SK-N-SH (cell line): ENCODE results near the gene FAHD1. TPM values are rescaled to one million over a fixed set of nuclear protein-coding genes. Genes with fewer than 3 reads are reported as not detected.

ENCODE experiments used
- CTCF ChIA-PET: fragments of 300-600, 350-600 bp; formaldehyde crosslinking; extraction: SDS; loops from one replicate; lab custom pipeline; 2021; lab: Yijun Ruan, JAX
- POLR2A ChIA-PET: fragments of 350-600 bp; sonication (Branson Sonifier 250); formaldehyde crosslinking; extraction: SDS; loops from one replicate; lab custom pipeline; 2020; ENCODE audit warnings: antibody characterized with exemption, inconsistent platforms; lab: Yijun Ruan, JAX
- DNase-seq: peaks from one replicate; pipeline ENCODE4 v3.0.0; 2012
- H2AFZ ChIP-seq: fragments of 200-600 bp; sonication (generic); 2 replicates; pipeline ENCODE4 v1.8.1; 2016; ENCODE audit warnings: antibody characterized with exemption, mild to moderate bottlenecking, low read depth
- H3F3A ChIP-seq: fragments of 200-600 bp; sonication (generic); replicated peaks from 2 replicates; pipeline ENCODE3; 2016; ENCODE audit warnings: antibody characterized with exemption, mild to moderate bottlenecking; ENCODE audit not compliant: insufficient read depth
- H3K27ac ChIP-seq, 2 experiments: fragments of 200-500 bp in 1 of 2; fragments of 200-600 bp in 1 of 2; sonication (Bioruptor generic) in 1 of 2; sonication (generic), shearing (Covaris generic) in 1 of 2; 2 replicates each; pipeline versions ENCODE4 v1.5.1 to v1.6.1; 2014 to 2016; ENCODE audit warnings: low read depth in 2 of 2, inconsistent platforms in 1 of 2, low read length in 1 of 2, mild to moderate bottlenecking in 1 of 2, mixed read lengths in 1 of 2
- H3K27me3 ChIP-seq: fragments of 200-600 bp; sonication (generic), shearing (Covaris generic); 2 replicates; pipeline ENCODE4 v1.6.1; 2016; ENCODE audit warnings: mixed run types; ENCODE audit not compliant: insufficient read depth
- H3K36me3 ChIP-seq, 2 experiments: fragments of 200-500 bp in 1 of 2; fragments of 200-600 bp in 1 of 2; sonication (Bioruptor generic) in 1 of 2; sonication (generic) in 1 of 2; replicated peaks in 1 of 2; 2 replicates each; pipeline versions ENCODE3 to v1.5.1; 2014 to 2016; ENCODE audit warnings: low read length in 1 of 2, mild to moderate bottlenecking in 1 of 2; ENCODE audit not compliant: insufficient read depth in 2 of 2, control insufficient read depth in 1 of 2
- H3K4me1 ChIP-seq, 2 experiments: fragments of 200-500 bp in 1 of 2; fragments of 200-600 bp in 1 of 2; sonication (Bioruptor generic) in 1 of 2; sonication (generic), shearing (Covaris generic) in 1 of 2; 2 replicates each; pipeline versions ENCODE4 v1.5.1 to v1.6.1; 2014 to 2016; ENCODE audit warnings: low read depth in 1 of 2, low read length in 1 of 2, mixed run types in 1 of 2; ENCODE audit not compliant: insufficient read depth in 2 of 2, control insufficient read depth in 1 of 2
- H3K4me2 ChIP-seq: fragments of 200-600 bp; sonication (generic), shearing (Covaris generic); 2 replicates; pipeline ENCODE4 v1.6.1; 2017; ENCODE audit warnings: mixed run types
- H3K4me3 ChIP-seq, 2 experiments: fragments of 200-500 bp in 1 of 2; fragments of 200-600 bp in 1 of 2; sonication (Bioruptor generic) in 1 of 2; sonication (generic), shearing (Covaris generic) in 1 of 2; 2 replicates each; pipeline versions ENCODE4 v1.5.1 to v1.8.1; 2014 to 2016; ENCODE audit warnings: low read depth in 2 of 2, inconsistent platforms in 1 of 2, low read length in 1 of 2, mild to moderate bottlenecking in 1 of 2, mixed read lengths in 1 of 2, moderate library complexity in 1 of 2
- H3K79me2 ChIP-seq: fragments of 200-600 bp; sonication (generic); 2 replicates; pipeline ENCODE4 v1.8.1; 2017; ENCODE audit warnings: mild to moderate bottlenecking; ENCODE audit not compliant: insufficient read depth
- H3K9ac ChIP-seq: fragments of 200-600 bp; sonication (generic); 2 replicates; pipeline ENCODE4 v1.6.1; 2017; ENCODE audit warnings: mixed run types
- H3K9me2 ChIP-seq: fragments of 200-600 bp; sonication (generic); 2 replicates; pipeline ENCODE4 v1.6.1; 2017; ENCODE audit warnings: mixed run types
- H3K9me3 ChIP-seq: fragments of 200-600 bp; sonication (generic); 2 replicates; pipeline ENCODE4 v1.6.1; 2017; ENCODE audit warnings: mixed run types, mild to moderate bottlenecking, moderate library complexity
- H4K20me1 ChIP-seq: fragments of 200-600 bp; sonication (generic); 2 replicates; pipeline ENCODE4 v1.6.1; 2017; ENCODE audit warnings: mild to moderate bottlenecking, mixed run types; ENCODE audit not compliant: insufficient read depth
- CHD2 ChIP-seq: fragments of 150-350 bp; IDR thresholded peaks from 2 replicates; pipeline ENCODE4 v1.6.1; 2018; ENCODE audit warnings: low read length; ENCODE audit not compliant: partially characterized antibody
- ELF1 ChIP-seq: IDR thresholded peaks from 2 replicates; pipeline ENCODE4 v1.4.0; 2012
- FOSL2 ChIP-seq: IDR thresholded peaks from 2 replicates; pipeline ENCODE4 v1.4.0; 2012; ENCODE audit warnings: low read depth, mild to moderate bottlenecking, moderate library complexity, borderline replicate concordance
- GATA2 ChIP-seq: sonication (generic); formaldehyde crosslinking; IDR thresholded peaks from 2 replicates; pipeline ENCODE4 v1.5.0; 2020; ENCODE audit warnings: mild to moderate bottlenecking, missing genetic modification reagents
- JUND ChIP-seq: IDR thresholded peaks from 2 replicates; pipeline ENCODE4 v1.4.0; 2012
- MXI1 ChIP-seq: IDR thresholded peaks from 2 replicates; pipeline ENCODE4 v1.6.1; 2012; ENCODE audit warnings: mild to moderate bottlenecking, low read depth, low read length, improper control_type of control experiment
- POLR2AphosphoS5 ChIP-seq: IDR thresholded peaks from 2 replicates; pipeline ENCODE4 v1.6.1; 2012; ENCODE audit warnings: low read depth, low read length
- RAD21 ChIP-seq: IDR thresholded peaks from 2 replicates; pipeline ENCODE4 v1.6.1; 2012; ENCODE audit warnings: mild to moderate bottlenecking, low read length
- RCOR1 ChIP-seq: fragments of 150-350 bp; IDR thresholded peaks from 2 replicates; pipeline ENCODE4 v1.6.1; 2017; ENCODE audit warnings: antibody characterized with exemption, low read length
- RFX5 ChIP-seq: IDR thresholded peaks from 2 replicates; pipeline ENCODE4 v1.6.1; 2012; ENCODE audit warnings: mild to moderate bottlenecking, improper control_type of control experiment, low read length
- RXRA ChIP-seq: IDR thresholded peaks from 2 replicates; pipeline ENCODE4 v1.4.0; 2012; ENCODE audit warnings: low read depth, mild to moderate bottlenecking, borderline replicate concordance
- SIN3A ChIP-seq: IDR thresholded peaks from 2 replicates; pipeline ENCODE4 v1.6.1; 2012; ENCODE audit warnings: low read depth, mild to moderate bottlenecking, low read length, moderate library complexity, borderline replicate concordance
- SMC3 ChIP-seq: IDR thresholded peaks from 2 replicates; pipeline ENCODE4 v1.6.1; 2012; ENCODE audit warnings: low read depth, low read length, improper control_type of control experiment
- TEAD4 ChIP-seq: IDR thresholded peaks from 2 replicates; pipeline ENCODE4 v1.4.0; 2012; ENCODE audit warnings: mild to moderate bottlenecking, borderline replicate concordance; ENCODE audit not compliant: insufficient read depth
- WGBS: methylation state at CpG from one replicate; pipeline ENCODE4 v1.1.6; 2017; ENCODE audit warnings: low lambda C conversion rate; 5-methylcytosine and 5-hydroxymethylcytosine counted together
- polyA plus RNA-seq, 3 experiments: library from polyadenylated mRNA; depleted of rRNA; stranded (reverse); fragments of >200 nt; gene quantifications; 2 replicates each; pipeline ENCODE4 v1.2.3, GENCODE V29; 2012
- TF ChIP-seq, protein P1 (sequence below): fragments of 200-600 bp; sonication (generic); IDR thresholded peaks from 2 replicates; pipeline ENCODE4 v1.6.1; 2017; ENCODE audit warnings: antibody characterized with exemption, mild to moderate bottlenecking, moderate library complexity
- TF ChIP-seq, protein P2 (sequence below): IDR thresholded peaks from 2 replicates; pipeline ENCODE4 v1.6.1; 2012; ENCODE audit warnings: mild to moderate bottlenecking, low read depth, low read length, moderate library complexity
- TF ChIP-seq, protein P3 (sequence below): IDR thresholded peaks from 2 replicates; pipeline ENCODE4 v1.4.0; 2012; ENCODE audit warnings: low read depth

FAHD1 gene
- polyA plus RNA-seq, 1 of the 3 experiments (the other 2 are of a cell fraction): 59.0 TPM

DNA sequence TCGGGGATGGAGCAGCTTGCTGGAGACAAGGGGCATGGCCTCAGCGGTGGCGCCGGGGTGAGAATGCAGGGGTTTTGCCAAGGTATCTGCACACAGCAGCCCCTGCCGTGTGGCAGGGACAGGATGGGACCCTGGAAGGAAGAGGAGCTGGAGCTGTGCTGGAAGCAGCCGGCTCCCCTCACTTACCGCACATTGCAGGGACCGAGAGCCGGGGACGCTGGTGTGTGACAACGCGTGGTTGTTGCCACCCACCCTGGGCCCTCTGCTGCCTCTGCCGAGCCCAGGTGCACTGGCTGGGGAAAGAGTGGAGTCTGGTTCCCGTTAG lies 41.2 kb upstream of the FAHD1 start:
- Histone ChIP-seq H3K9me3 (no peaks in the 10 kb centered on the region), H3K27ac (no peak overlapping the region), H3K4me1 (peaks cover 0 to 8% of the 10 kb centered on the region in 2 experiments; a peak in 1 of 4 replicates), H3K9me2 (no peaks in the 10 kb centered on the region), H4K20me1 (peaks cover 11% of the 10 kb centered on the region; the same call in 1 of the 2 replicates), H3F3A (peaks cover 8% of the 10 kb centered on the region), H3K4me3 (no peak overlapping the region), H3K27me3 (no peaks in the 10 kb centered on the region), H3K9ac (no peak overlapping the region), H3K36me3 (peaks cover 0 to 41% of the 10 kb centered on the region in 2 experiments), H3K4me2 (no peak overlapping the region), H2AFZ (no peak overlapping the region), H3K79me2 (peaks cover 52% of the 10 kb centered on the region)
- POLR2A ChIA-PET: no interaction called here
- 95% methylated on average over 11 of the region's 14 CpGs for WGBS
- no peak for TF ChIP-seq RFX5
- TF ChIP-seq RXRA: no peak
- no peak for TF ChIP-seq TEAD4
- TF ChIP-seq, protein P1, sequence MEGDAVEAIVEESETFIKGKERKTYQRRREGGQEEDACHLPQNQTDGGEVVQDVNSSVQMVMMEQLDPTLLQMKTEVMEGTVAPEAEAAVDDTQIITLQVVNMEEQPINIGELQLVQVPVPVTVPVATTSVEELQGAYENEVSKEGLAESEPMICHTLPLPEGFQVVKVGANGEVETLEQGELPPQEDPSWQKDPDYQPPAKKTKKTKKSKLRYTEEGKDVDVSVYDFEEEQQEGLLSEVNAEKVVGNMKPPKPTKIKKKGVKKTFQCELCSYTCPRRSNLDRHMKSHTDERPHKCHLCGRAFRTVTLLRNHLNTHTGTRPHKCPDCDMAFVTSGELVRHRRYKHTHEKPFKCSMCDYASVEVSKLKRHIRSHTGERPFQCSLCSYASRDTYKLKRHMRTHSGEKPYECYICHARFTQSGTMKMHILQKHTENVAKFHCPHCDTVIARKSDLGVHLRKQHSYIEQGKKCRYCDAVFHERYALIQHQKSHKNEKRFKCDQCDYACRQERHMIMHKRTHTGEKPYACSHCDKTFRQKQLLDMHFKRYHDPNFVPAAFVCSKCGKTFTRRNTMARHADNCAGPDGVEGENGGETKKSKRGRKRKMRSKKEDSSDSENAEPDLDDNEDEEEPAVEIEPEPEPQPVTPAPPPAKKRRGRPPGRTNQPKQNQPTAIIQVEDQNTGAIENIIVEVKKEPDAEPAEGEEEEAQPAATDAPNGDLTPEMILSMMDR: no peak
- TF ChIP-seq GATA2: no peak
- TF ChIP-seq, protein P2, sequence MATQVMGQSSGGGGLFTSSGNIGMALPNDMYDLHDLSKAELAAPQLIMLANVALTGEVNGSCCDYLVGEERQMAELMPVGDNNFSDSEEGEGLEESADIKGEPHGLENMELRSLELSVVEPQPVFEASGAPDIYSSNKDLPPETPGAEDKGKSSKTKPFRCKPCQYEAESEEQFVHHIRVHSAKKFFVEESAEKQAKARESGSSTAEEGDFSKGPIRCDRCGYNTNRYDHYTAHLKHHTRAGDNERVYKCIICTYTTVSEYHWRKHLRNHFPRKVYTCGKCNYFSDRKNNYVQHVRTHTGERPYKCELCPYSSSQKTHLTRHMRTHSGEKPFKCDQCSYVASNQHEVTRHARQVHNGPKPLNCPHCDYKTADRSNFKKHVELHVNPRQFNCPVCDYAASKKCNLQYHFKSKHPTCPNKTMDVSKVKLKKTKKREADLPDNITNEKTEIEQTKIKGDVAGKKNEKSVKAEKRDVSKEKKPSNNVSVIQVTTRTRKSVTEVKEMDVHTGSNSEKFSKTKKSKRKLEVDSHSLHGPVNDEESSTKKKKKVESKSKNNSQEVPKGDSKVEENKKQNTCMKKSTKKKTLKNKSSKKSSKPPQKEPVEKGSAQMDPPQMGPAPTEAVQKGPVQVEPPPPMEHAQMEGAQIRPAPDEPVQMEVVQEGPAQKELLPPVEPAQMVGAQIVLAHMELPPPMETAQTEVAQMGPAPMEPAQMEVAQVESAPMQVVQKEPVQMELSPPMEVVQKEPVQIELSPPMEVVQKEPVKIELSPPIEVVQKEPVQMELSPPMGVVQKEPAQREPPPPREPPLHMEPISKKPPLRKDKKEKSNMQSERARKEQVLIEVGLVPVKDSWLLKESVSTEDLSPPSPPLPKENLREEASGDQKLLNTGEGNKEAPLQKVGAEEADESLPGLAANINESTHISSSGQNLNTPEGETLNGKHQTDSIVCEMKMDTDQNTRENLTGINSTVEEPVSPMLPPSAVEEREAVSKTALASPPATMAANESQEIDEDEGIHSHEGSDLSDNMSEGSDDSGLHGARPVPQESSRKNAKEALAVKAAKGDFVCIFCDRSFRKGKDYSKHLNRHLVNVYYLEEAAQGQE: no peak
- TF ChIP-seq, protein P3, sequence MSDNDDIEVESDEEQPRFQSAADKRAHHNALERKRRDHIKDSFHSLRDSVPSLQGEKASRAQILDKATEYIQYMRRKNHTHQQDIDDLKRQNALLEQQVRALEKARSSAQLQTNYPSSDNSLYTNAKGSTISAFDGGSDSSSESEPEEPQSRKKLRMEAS: no peak
- no peak for TF ChIP-seq MXI1
- TF ChIP-seq ELF1: no peak
- no peak for TF ChIP-seq SIN3A
- no peak for TF ChIP-seq SMC3
- TF ChIP-seq JUND: no peak
- no peak for TF ChIP-seq FOSL2
- TF ChIP-seq RAD21: no peak
- no peak for TF ChIP-seq POLR2AphosphoS5
- TF ChIP-seq CHD2: no peak
- TF ChIP-seq RCOR1: no peak
- no peak for DNase-seq
- CTCF ChIA-PET: no interaction called here
